Measurements from ENCODE around the gene RERE.

GRCh38 chr1:8352886-8353785 is 464.3 kb downstream of the RERE start:
- TF ChIP-seq CTCF (IDR thresholded peaks at IDR 0.05) (no peak), EP300 (IDR thresholded peaks at IDR 0.05) (peak in 1 of 2 donors; percentile 49), POLR2A (IDR thresholded peaks at IDR 0.05) (no peak)
